ENCODE results near the gene ZFPM1. TPM values are rescaled to one million over a fixed set of nuclear protein-coding genes. Genes with fewer than 3 reads are reported as not detected.

The ZFPM1 gene
- total and polyA plus RNA-seq, 2 of the 8 experiments (the other 6 are each of a cell fraction or from before 2014, with no cell fraction given) = 0.74 to 4.8 TPM

DNA sequence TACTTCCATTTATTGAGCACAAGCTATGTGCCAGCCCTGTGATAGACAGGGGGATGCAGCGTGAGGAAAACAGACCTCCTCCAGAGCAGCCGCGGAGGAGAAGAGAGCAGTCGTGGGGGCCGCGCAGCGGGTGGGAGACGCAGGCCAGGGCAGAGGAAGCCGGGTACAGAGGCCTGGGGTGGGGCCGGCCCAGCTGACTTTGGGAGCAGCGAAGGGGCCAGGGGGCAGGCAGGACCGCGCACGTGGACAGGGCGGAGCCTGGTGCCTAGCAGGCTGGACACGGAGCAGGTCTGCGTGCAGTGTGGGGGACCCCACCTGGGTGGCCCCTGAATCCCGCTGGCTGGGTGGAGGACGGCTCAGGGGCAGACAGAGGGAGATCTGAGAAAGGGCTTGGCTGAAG lies 46.2 kb downstream of the ZFPM1 start:
- H3K27me3 ChIP-seq (replicated peaks in 1 of 4; ENCODE audit: control insufficient read depth in 3 of 4, extremely low read depth in 1 of 4, insufficient read depth in 3 of 4, low read length in 3 of 4) = no peaks in the 10 kb centered on the region
- no peaks in the 10 kb centered on the region for H3K79me2 ChIP-seq (ENCODE audit: control insufficient read depth in 1 of 2, insufficient read depth in 2 of 2, low read length in 2 of 2)
- TF ChIP-seq KDM5A (IDR thresholded peaks at IDR 0.05; ENCODE audit: low read length) = no peak
- no peak for TF ChIP-seq KDM4A (IDR thresholded peaks at IDR 0.05; ENCODE audit: low read depth, low read length, severe bottlenecking)
- TF ChIP-seq CBX5 (IDR thresholded peaks at IDR 0.05; ENCODE audit: low read depth, low read length) = no peak
- no peak for TF ChIP-seq JUN (IDR thresholded peaks at IDR 0.05; ENCODE audit: low read depth, low read length)
- no peak for TF ChIP-seq E2F6 (IDR thresholded peaks at IDR 0.05)
- no peak for TF ChIP-seq EGR1 (IDR thresholded peaks at IDR 0.05; ENCODE audit: borderline replicate concordance, low read depth, low read length)
- TF ChIP-seq CTCF (IDR thresholded peaks at IDR 0.05; ENCODE audit: control extremely low read depth in 1 of 3, insufficient read depth in 1 of 3, low read depth in 1 of 3, low read length in 3 of 3) = no peak
- TF ChIP-seq NANOG (IDR thresholded peaks at IDR 0.05; ENCODE audit: insufficient read depth, low read depth, low read length, poor library complexity, severe bottlenecking) = no peak
- H3K9me3 ChIP-seq (ENCODE audit: insufficient read depth in 2 of 2, low read depth in 1 of 2, low read length in 1 of 2) = no peaks in the 10 kb centered on the region
- 97% methylated on average over 18 of the region's 19 CpGs; no CpG with 5 or more reads in 1 of the 2 experiments for WGBS, 2 experiments (ENCODE audit: extremely low coverage in 1 of 2, insufficient coverage in 1 of 2, insufficient read length in 1 of 2, insufficient replicate concordance in 2 of 2, low coverage in 1 of 2, low lambda C conversion rate in 2 of 2, missing lambda C conversion rate in 1 of 2)
- H3K4ac ChIP-seq (replicated peaks; ENCODE audit: insufficient read length, low read depth, low read length) = no peak overlapping the region
- no peak overlapping the region for H3K18ac ChIP-seq (ENCODE audit: extremely low read depth, low read length)
- H3K9ac ChIP-seq (replicated peaks in 1 of 4; ENCODE audit: extremely low read depth in 1 of 4, low read depth in 3 of 4, low read length in 3 of 4) = no peak overlapping the region
- H3K56ac ChIP-seq (replicated peaks; ENCODE audit: insufficient read length, low read depth, low read length) = no peak overlapping the region
- DNase-seq (ENCODE audit: low read depth in 1 of 2, low spot score in 2 of 2) (no peak), FAIRE-seq (no peak)
- H3K27ac ChIP-seq (ENCODE audit: low read depth, low read length) = no peak overlapping the region
- H3K4me1 ChIP-seq (replicated peaks in 1 of 4; ENCODE audit: control insufficient read depth in 3 of 4, insufficient read depth in 4 of 4, low read length in 3 of 4) = no peaks in the 10 kb centered on the region; a peak in 1 of 7 replicates
- ChIA-PET POLR2A (ENCODE audit: partially characterized antibody) (interaction anchor here (0.8 to 1.2 kb wide), 2 partner anchors 12 to 16 kb away, joined by 3 read pairs; no protein-coding TSS in a partner anchor), CTCF (ENCODE audit: partially characterized antibody) (interaction anchor here (2.7 kb wide), 1 partner anchor 11 kb away, joined by 11 read pairs; no protein-coding TSS in a partner anchor)
- no peak overlapping the region for H2BK120ac ChIP-seq (replicated peaks; ENCODE audit: low read depth, low read length)
- H3K23me2 ChIP-seq (ENCODE audit: low read depth, low read length) = no peaks in the 10 kb centered on the region
- no peak overlapping the region for H4K5ac ChIP-seq (ENCODE audit: insufficient read length, low read depth, low read length)
- no peak overlapping the region for H2BK15ac ChIP-seq (ENCODE audit: low read length)
- no peak overlapping the region for H2BK12ac ChIP-seq (ENCODE audit: low read depth, low read length)
- H2BK20ac ChIP-seq (ENCODE audit: low read length) = no peak overlapping the region
- no peaks in the 10 kb centered on the region for H3K36me3 ChIP-seq (ENCODE audit: control insufficient read depth in 2 of 4, insufficient read depth in 4 of 4, low read length in 3 of 4)
- H4K8ac ChIP-seq (ENCODE audit: extremely low read depth, insufficient read depth, low read length) = peak overlapping the region; percentile 25; the same call in 1 of the 2 replicates
- no peak overlapping the region for H2AFZ ChIP-seq (ENCODE audit: low read length)
- H4K91ac ChIP-seq (replicated peaks; ENCODE audit: insufficient read length, low read length) = no peak overlapping the region
- no peaks in the 10 kb centered on the region for H3K79me1 ChIP-seq (ENCODE audit: low read depth, low read length)
- no peak overlapping the region for H3K4me3 ChIP-seq (ENCODE audit: extremely low read depth in 1 of 4, insufficient read depth in 2 of 4, low read depth in 3 of 4, low read length in 4 of 4)
- H2BK5ac ChIP-seq (ENCODE audit: low read depth, low read length) = no peak overlapping the region
- no peak overlapping the region for H3K4me2 ChIP-seq (ENCODE audit: insufficient read depth in 1 of 2, low read depth in 2 of 2, low read length in 2 of 2)
- no peak overlapping the region for H3K14ac ChIP-seq (ENCODE audit: insufficient read length)
- no peak overlapping the region for H3K23ac ChIP-seq (ENCODE audit: insufficient read length)
- no peak overlapping the region for H2AK5ac ChIP-seq (ENCODE audit: low read depth, low read length)
- peaks cover 0 to 4% of the 10 kb centered on the region in 2 experiments for H4K20me1 ChIP-seq (replicated peaks in 1 of 2; ENCODE audit: control insufficient read depth in 1 of 2, insufficient read depth in 2 of 2, low read length in 2 of 2)
